ENCODE results near the gene HS3ST5. TPM values are rescaled to one million over a fixed set of nuclear protein-coding genes. Genes with fewer than 3 reads are reported as not detected.
"Not testable (repeated sequence)": the region's sequence is repeated elsewhere in the genome, so short reads cannot be mapped to it uniquely, and the experiment has no call there.

Gene HS3ST5
- total and polyA plus RNA-seq, 2 experiments from 2014 or later, result not detected

- H3K9me2 ChIP-seq (ENCODE audit: insufficient read depth), result no peaks in the 10 kb centered on the region
- no peak overlapping the region for H3K9ac ChIP-seq
- DNase-seq, result no peak
- H3K4me1 ChIP-seq (ENCODE audit: insufficient read depth), result no peaks in the 10 kb centered on the region
- in situ Hi-C loops (cut with MboI), result no loop called here
- H3K27ac ChIP-seq, result no peak overlapping the region
- H4K20me1 ChIP-seq (ENCODE audit: insufficient read depth), result no peaks in the 10 kb centered on the region
- TF ChIP-seq EZH2 (IDR thresholded peaks at IDR 0.05; ENCODE audit: insufficient read depth, poor library complexity, severe bottlenecking) (no peak), EZH2phosphoT487 (IDR thresholded peaks at IDR 0.05; ENCODE audit: insufficient read depth, low read depth) (no peak)
- H3K9me3 ChIP-seq (ENCODE audit: low read depth), result no peaks in the 10 kb centered on the region
- H3K27me3 ChIP-seq (replicated peaks; ENCODE audit: insufficient read depth), result no peaks in the 10 kb centered on the region
- no peaks in the 10 kb centered on the region for H3K36me3 ChIP-seq (ENCODE audit: low read depth)
- H3K79me2 ChIP-seq (ENCODE audit: insufficient read depth), result no peaks in the 10 kb centered on the region
- no peak overlapping the region for H2AFZ ChIP-seq
- no peaks in the 10 kb centered on the region for H3F3A ChIP-seq (ENCODE audit: insufficient read depth)
- no peak overlapping the region for H3K4me2 ChIP-seq (ENCODE audit: unreplicated experiment)
- no peak overlapping the region for H3K4me3 ChIP-seq
Observed at GRCh38 chr6:114327074-114327473, 15.7 kb downstream of the HS3ST5 start.

GRCh38 chr6:114323784-114324183 lies 19.0 kb downstream of the HS3ST5 start:
- H2AFZ ChIP-seq, result no peak overlapping the region
- no peaks in the 10 kb centered on the region for H3K79me2 ChIP-seq (ENCODE audit: insufficient read depth)
- H3K9me2 ChIP-seq (ENCODE audit: insufficient read depth), result no peaks in the 10 kb centered on the region
- H3K4me3 ChIP-seq, result no peak overlapping the region
- H3K9me3 ChIP-seq (ENCODE audit: low read depth), result no peaks in the 10 kb centered on the region
- no peaks in the 10 kb centered on the region for H3K36me3 ChIP-seq (ENCODE audit: low read depth)
- 22 to 48% methylated on average over 1 of the region's 1 CpG for WGBS, 2 experiments (ENCODE audit: low coverage in 1 of 2, low lambda C conversion rate in 2 of 2, missing lambda C conversion rate in 2 of 2)
- in situ Hi-C loops (cut with MboI), result no loop called here
- H3K4me1 ChIP-seq (ENCODE audit: insufficient read depth), result no peaks in the 10 kb centered on the region
- TF ChIP-seq EZH2phosphoT487 (IDR thresholded peaks at IDR 0.05; ENCODE audit: insufficient read depth, low read depth), result no peak
- no peak overlapping the region for H3K9ac ChIP-seq
- H3K4me2 ChIP-seq (ENCODE audit: unreplicated experiment), result no peak overlapping the region
- H3K27me3 ChIP-seq (replicated peaks; ENCODE audit: insufficient read depth), result no peaks in the 10 kb centered on the region
- H3F3A ChIP-seq (ENCODE audit: insufficient read depth), result no peaks in the 10 kb centered on the region
- no peak overlapping the region for H3K27ac ChIP-seq
- H4K20me1 ChIP-seq (ENCODE audit: insufficient read depth), result no peaks in the 10 kb centered on the region
- no peak for DNase-seq

GRCh38 chr6:114319749-114320148 lies 23.1 kb downstream of the HS3ST5 start:
- in situ Hi-C loops (cut with MboI), result no loop called here
- H3K4me2 ChIP-seq (ENCODE audit: unreplicated experiment), result no peak overlapping the region

GRCh38 chr6:114315831-114316595 lies 26.8 kb downstream of the HS3ST5 start:
- in situ Hi-C loops (cut with MboI), result no loop called here
- H3K9me3 ChIP-seq (ENCODE audit: low read depth), result no peaks in the 10 kb centered on the region
- no peaks in the 10 kb centered on the region for H3K27me3 ChIP-seq (replicated peaks; ENCODE audit: insufficient read depth)
- WGBS, 2 experiments (ENCODE audit: low coverage in 1 of 2, low lambda C conversion rate in 2 of 2, missing lambda C conversion rate in 2 of 2), result 58 to 64% methylated on average over 5 of the region's 5 CpGs
- H3K9ac ChIP-seq, result no peak overlapping the region
- H2AFZ ChIP-seq, result no peak overlapping the region
- no peaks in the 10 kb centered on the region for H3F3A ChIP-seq (ENCODE audit: insufficient read depth)
- H3K4me3 ChIP-seq, result no peak overlapping the region
- no peaks in the 10 kb centered on the region for H3K36me3 ChIP-seq (ENCODE audit: low read depth)
- DNase-seq, result no peak
- H3K9me2 ChIP-seq (ENCODE audit: insufficient read depth), result no peaks in the 10 kb centered on the region
- no peak overlapping the region for H3K27ac ChIP-seq
- TF ChIP-seq EZH2phosphoT487 (IDR thresholded peaks at IDR 0.05; ENCODE audit: insufficient read depth, low read depth) (no peak), EZH2 (IDR thresholded peaks at IDR 0.05; ENCODE audit: insufficient read depth, poor library complexity, severe bottlenecking) (no peak)
- H3K4me1 ChIP-seq (ENCODE audit: insufficient read depth), result no peaks in the 10 kb centered on the region
- no peaks in the 10 kb centered on the region for H3K79me2 ChIP-seq (ENCODE audit: insufficient read depth)
- no peak overlapping the region for H3K4me2 ChIP-seq (ENCODE audit: unreplicated experiment)
- no peaks in the 10 kb centered on the region for H4K20me1 ChIP-seq (ENCODE audit: insufficient read depth)

More at GRCh38 chr6:114319749-114320148, 23.1 kb downstream of the HS3ST5 start:
- Histone ChIP-seq H3K9me2 (ENCODE audit: insufficient read depth) (no peaks in the 10 kb centered on the region), H3K79me2 (ENCODE audit: insufficient read depth) (no peaks in the 10 kb centered on the region), H3K4me1 (ENCODE audit: insufficient read depth) (no peaks in the 10 kb centered on the region), H3K27ac (no peak overlapping the region), H3K27me3 (replicated peaks; ENCODE audit: insufficient read depth) (no peaks in the 10 kb centered on the region), H3K9ac (no peak overlapping the region), H2AFZ (no peak overlapping the region), H4K20me1 (ENCODE audit: insufficient read depth) (no peaks in the 10 kb centered on the region), H3K9me3 (ENCODE audit: low read depth) (no peaks in the 10 kb centered on the region), H3K4me3 (no peak overlapping the region), H3K36me3 (ENCODE audit: low read depth) (no peaks in the 10 kb centered on the region), H3F3A (ENCODE audit: insufficient read depth) (no peaks in the 10 kb centered on the region)
- no peak for DNase-seq
- WGBS, 2 experiments (ENCODE audit: low coverage in 1 of 2, low lambda C conversion rate in 2 of 2, missing lambda C conversion rate in 2 of 2), result 29 to 32% methylated on average over 3 of the region's 3 CpGs
- TF ChIP-seq EZH2phosphoT487 (IDR thresholded peaks at IDR 0.05; ENCODE audit: insufficient read depth, low read depth) (no peak), EZH2 (IDR thresholded peaks at IDR 0.05; ENCODE audit: insufficient read depth, poor library complexity, severe bottlenecking) (no peak)

GRCh38 chr6:114313816-114314215 lies 29.0 kb downstream of the HS3ST5 start:
- H3K27me3 ChIP-seq (replicated peaks; ENCODE audit: insufficient read depth); H3K4me3 ChIP-seq; H3K36me3 ChIP-seq (ENCODE audit: low read depth); H3K9ac ChIP-seq; H3K4me2 ChIP-seq (ENCODE audit: unreplicated experiment); H3K4me1 ChIP-seq (ENCODE audit: insufficient read depth); H3K79me2 ChIP-seq (ENCODE audit: insufficient read depth); H3K9me2 ChIP-seq (ENCODE audit: insufficient read depth); H3K9me3 ChIP-seq (ENCODE audit: low read depth); H2AFZ ChIP-seq; in situ Hi-C loops (cut with MboI); DNase-seq; H4K20me1 ChIP-seq (ENCODE audit: insufficient read depth); H3K27ac ChIP-seq; H3F3A ChIP-seq (ENCODE audit: insufficient read depth): not testable (repeated sequence)
- WGBS, 2 experiments (ENCODE audit: low coverage in 1 of 2, low lambda C conversion rate in 2 of 2, missing lambda C conversion rate in 2 of 2), result 65 to 75% methylated on average over 6 of the region's 6 CpGs

All from GM23248 (cell line).